Body of pancreas (tissue), 4 donors: ENCODE data around the gene TMEM141. TPM values are rescaled to one million over a fixed set of nuclear protein-coding genes. Genes with fewer than 3 reads are reported as not detected.

Source experiments
- ATAC-seq: fragments of 150-250 bp; one replicate; pipeline ENCODE4 v1.9.1; 2016
- DNase-seq, 4 donors: peaks; one replicate each; pipeline ENCODE4 v3.0.0-alpha.2; 2019
- H3K27ac ChIP-seq, 4 donors: fragments of 200-600 bp; sonication (generic); 1 replicate in 3 of 4; 2 replicates in 1 of 4; pipeline versions ENCODE4 v1.5.1 to v1.6.1; 2016 to 2019; ENCODE audit warnings: mild to moderate bottlenecking in 1 of 4, mixed read lengths in 1 of 4, moderate library complexity in 1 of 4
- H3K27me3 ChIP-seq, 2 donors: fragments of 200-600 bp; sonication (generic); one replicate each; pipeline ENCODE4 v1.6.0; 2016; ENCODE audit warnings: mild to moderate bottlenecking in 1 of 2
- H3K36me3 ChIP-seq, 2 donors: fragments of 200-600 bp; sonication (generic); replicated peaks in 1 of 2; 2 replicates each; pipeline ENCODE4 v1.5.1; 2016; ENCODE audit warnings: low read depth in 2 of 2; ENCODE audit not compliant: insufficient read depth in 1 of 2
- H3K4me1 ChIP-seq: fragments of 200-600 bp; sonication (generic); one replicate; pipeline ENCODE4 v1.6.0; 2016
- H3K4me3 ChIP-seq, 2 donors: fragments of 200-600 bp; sonication (generic); 1 replicate in 1 of 2; 2 replicates in 1 of 2; pipeline ENCODE4 v1.5.1; 2016 to 2019
- H3K9me3 ChIP-seq, 3 donors: fragments of 200-600 bp; sonication (generic); 1 replicate in 2 of 3; 2 replicates in 1 of 3; pipeline ENCODE4 v1.5.1; 2016
- POLR2A ChIP-seq, 3 donors: fragments of 450-650 bp; IDR thresholded peaks; one replicate each; pipeline ENCODE4 v1.6.1; 2016; ENCODE audit warnings: antibody characterized with exemption in 3 of 3, mild to moderate bottlenecking in 2 of 3
- WGBS, 2 donors: methylation state at CpG; one replicate each; pipeline ENCODE4 v1.1.5; 2017; 5-methylcytosine and 5-hydroxymethylcytosine counted together
- intact Hi-C: fragments of 100-400 bp; cut with DNase I; formaldehyde crosslinking; loops from one replicate; pipeline ENCODE4 v1.15.1; 2023
- total RNA-seq, 2 donors: library from RNA; depleted of rRNA; stranded (reverse); fragments of >200 nt; gene quantifications; one replicate each; pipeline ENCODE4 v1.1.0, GENCODE V29; 2016
- TF ChIP-seq, protein P1 (sequence below), 7 experiments: fragments of 450-650 bp in 4 of 7; fragments of 200-600 bp in 3 of 7; sonication (generic) in 3 of 7; IDR thresholded peaks; one replicate each; pipeline ENCODE4 v1.5.1; 2016 to 2019; ENCODE audit warnings: antibody characterized with exemption in 7 of 7

Gene TMEM141
- total RNA-seq, 2 donors from 2014 or later: 45.1 to 52.1 TPM

DNA sequence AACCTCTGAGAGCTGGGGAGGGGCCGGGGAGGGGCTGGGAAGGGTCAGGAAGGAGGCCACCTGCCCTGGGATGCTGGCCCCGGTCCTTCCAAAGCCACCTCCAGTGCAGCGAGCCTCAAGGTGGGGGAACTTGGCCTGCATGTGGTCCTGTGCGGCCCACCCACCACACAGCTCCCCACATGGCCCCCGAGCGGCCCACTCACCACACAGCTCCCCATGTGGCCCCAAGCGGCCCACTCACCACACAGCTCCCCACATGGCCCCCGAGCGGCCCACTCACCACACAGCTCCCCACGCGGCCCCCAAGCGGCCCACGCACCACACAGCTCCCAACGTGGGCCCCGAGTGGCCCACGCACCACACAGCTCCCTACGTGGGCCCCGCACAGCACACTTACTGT lies 46.4 kb upstream of the TMEM141 start:
- peaks cover 43% of the 10 kb centered on the region for H3K4me1 ChIP-seq

DNA sequence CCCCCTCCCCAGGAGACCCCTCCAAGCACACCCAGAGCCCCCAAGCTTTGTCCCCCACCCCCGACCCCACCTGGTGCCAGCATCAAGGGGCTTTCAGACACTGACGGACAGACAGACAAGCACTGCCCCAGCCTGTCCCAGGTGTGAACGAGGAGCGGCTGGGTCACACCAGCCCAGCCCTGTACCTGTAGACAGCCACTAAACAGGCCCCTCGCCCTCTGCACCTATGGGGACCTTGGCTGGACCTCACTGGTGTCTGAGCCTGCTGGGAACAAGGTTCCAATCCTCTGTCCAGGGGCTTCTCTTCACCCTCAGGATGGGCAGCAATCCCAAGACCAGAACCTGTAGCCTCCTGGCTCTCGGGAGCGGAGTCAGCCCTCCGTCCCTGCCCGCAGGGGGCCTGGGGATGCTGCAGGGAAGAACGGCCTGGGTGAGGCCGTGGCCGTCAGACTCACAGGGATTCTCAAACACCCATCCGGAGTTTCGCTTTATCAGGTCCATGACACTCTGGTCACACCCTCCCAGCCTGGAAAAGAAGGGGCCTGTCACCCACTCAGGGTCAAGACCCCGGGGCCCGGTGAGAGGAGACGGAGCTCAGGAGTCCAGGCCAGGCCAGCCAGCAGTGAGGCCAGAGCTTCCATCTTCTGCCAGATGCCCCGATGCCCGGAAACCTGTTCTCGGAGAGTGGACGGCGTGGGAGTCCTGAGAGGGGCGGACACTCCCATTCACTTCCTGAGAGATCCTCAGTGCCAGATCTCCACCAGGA lies 45.6 kb upstream of the TMEM141 start:
- no peak for TF ChIP-seq POLR2A (IDR thresholded peaks at IDR 0.05)
- TF ChIP-seq, protein P1, sequence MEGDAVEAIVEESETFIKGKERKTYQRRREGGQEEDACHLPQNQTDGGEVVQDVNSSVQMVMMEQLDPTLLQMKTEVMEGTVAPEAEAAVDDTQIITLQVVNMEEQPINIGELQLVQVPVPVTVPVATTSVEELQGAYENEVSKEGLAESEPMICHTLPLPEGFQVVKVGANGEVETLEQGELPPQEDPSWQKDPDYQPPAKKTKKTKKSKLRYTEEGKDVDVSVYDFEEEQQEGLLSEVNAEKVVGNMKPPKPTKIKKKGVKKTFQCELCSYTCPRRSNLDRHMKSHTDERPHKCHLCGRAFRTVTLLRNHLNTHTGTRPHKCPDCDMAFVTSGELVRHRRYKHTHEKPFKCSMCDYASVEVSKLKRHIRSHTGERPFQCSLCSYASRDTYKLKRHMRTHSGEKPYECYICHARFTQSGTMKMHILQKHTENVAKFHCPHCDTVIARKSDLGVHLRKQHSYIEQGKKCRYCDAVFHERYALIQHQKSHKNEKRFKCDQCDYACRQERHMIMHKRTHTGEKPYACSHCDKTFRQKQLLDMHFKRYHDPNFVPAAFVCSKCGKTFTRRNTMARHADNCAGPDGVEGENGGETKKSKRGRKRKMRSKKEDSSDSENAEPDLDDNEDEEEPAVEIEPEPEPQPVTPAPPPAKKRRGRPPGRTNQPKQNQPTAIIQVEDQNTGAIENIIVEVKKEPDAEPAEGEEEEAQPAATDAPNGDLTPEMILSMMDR (IDR thresholded peaks at IDR 0.05): no peak
- ATAC-seq: no peak
- peaks cover 41% of the 10 kb centered on the region for H3K4me1 ChIP-seq
- peaks cover 0 to 14% of the 10 kb centered on the region in 2 donors for H3K27me3 ChIP-seq
- DNase-seq: no peak
- 90 to 92% methylated on average over 5 to 23 of the region's 23 CpGs for WGBS, 2 donors
- H3K9me3 ChIP-seq: no peaks in the 10 kb centered on the region
- intact Hi-C loops: no loop called here
- no peak overlapping the region for H3K4me3 ChIP-seq
- no peak overlapping the region for H3K27ac ChIP-seq
- no peaks in the 10 kb centered on the region for H3K36me3 ChIP-seq

More for the DNA sequence above, 46.4 kb upstream of the TMEM141 start:
- Histone ChIP-seq H3K4me3 (no peak overlapping the region), H3K27me3 (peaks cover 0 to 14% of the 10 kb centered on the region in 2 donors), H3K36me3 (no peaks in the 10 kb centered on the region), H3K27ac (no peak overlapping the region), H3K9me3 (no peaks in the 10 kb centered on the region)
- TF ChIP-seq, protein P1 (IDR thresholded peaks at IDR 0.05): no peak
- no peak for TF ChIP-seq POLR2A (IDR thresholded peaks at IDR 0.05)
- WGBS, 2 donors: 85% methylated on average over 18 of the region's 18 CpGs; no CpG with 5 or more reads in 1 of the 2 donors
- no peak for DNase-seq
- no peak for ATAC-seq
- intact Hi-C loops: no loop called here

DNA sequence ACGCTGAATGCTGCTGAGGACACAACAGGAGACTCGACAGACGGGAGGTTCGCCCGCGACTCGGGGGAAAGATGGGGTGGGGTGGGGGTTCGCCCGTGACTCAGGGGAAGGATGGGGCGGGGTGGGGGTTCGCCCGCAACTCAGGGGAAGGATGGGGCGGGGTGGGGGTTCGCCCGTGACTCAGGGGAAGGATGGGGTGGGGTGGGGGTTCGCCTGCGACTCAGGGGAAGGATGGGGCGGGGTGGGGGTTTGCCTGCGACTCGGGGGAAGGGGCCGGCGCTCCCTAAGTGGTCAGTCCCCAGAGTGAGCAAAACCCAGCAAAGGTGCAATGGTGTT lies 45.0 kb upstream of the TMEM141 start:
- H3K9me3 ChIP-seq: no peaks in the 10 kb centered on the region
- H3K36me3 ChIP-seq: no peaks in the 10 kb centered on the region
- no peak overlapping the region for H3K4me3 ChIP-seq
- intact Hi-C loops: no loop called here
- no peak overlapping the region for H3K27ac ChIP-seq
- TF ChIP-seq, protein P1 (IDR thresholded peaks at IDR 0.05): no peak
- no peak for TF ChIP-seq POLR2A (IDR thresholded peaks at IDR 0.05)
- DNase-seq (no peak), ATAC-seq (no peak)
- peaks cover 0 to 11% of the 10 kb centered on the region in 2 donors for H3K27me3 ChIP-seq
- 81 to 84% methylated on average over 5 to 19 of the region's 22 CpGs for WGBS, 2 donors
- H3K4me1 ChIP-seq: peaks cover 35% of the 10 kb centered on the region

DNA sequence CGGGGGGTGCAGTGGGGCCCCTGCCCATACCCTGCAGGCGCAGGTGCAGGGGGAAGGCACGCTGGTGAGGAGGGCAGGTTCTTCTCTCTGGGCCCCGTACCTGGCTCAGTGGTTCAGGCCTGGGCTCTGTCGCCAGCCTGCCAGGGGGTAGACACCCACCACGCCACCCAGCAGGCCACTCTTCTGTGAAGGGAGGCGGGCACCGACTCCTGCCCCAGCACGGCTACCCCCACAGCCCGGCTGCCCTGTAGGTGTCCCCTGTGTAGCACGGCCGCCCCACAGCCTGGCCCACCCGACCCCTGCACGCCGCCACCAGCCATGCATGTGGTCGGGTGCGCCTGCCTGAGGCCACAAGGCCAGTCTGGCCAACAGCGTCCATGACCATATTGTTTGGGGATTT lies 44.5 kb upstream of the TMEM141 start:
- no peak for DNase-seq
- 90 to 100% methylated on average over 1 to 18 of the region's 18 CpGs for WGBS, 2 donors
- Histone ChIP-seq H3K4me3 (no peak overlapping the region), H3K9me3 (no peaks in the 10 kb centered on the region), H3K27ac (no peak overlapping the region), H3K36me3 (no peaks in the 10 kb centered on the region), H3K4me1 (peaks cover 30% of the 10 kb centered on the region), H3K27me3 (peaks cover 0 to 6% of the 10 kb centered on the region in 2 donors)
- intact Hi-C loops: no loop called here
- TF ChIP-seq, protein P1 (IDR thresholded peaks at IDR 0.05): no peak
- TF ChIP-seq POLR2A (IDR thresholded peaks at IDR 0.05): no peak
- no peak for ATAC-seq
